ENCODE measurements around the gene DOK6.

Gene DOK6

DNA sequence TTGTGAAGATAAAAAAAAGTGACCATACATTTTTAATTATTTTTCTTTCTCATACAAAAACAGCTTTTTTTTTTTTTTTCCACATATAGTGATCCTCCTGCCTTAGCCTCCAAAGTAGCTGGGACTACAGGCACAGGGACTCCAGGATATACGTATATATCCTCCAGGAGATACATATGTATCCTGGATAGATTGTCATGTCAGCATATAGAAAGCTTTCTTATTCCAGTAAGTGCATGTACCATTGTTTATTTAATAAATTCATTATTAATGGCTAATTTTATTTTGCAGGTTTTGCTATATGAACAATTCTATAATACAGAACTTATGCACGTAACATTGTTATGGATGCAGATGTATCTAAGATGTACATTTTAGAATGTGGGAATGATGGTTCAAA lies 138.7 kb downstream of the DOK6 start:
- no peak overlapping the region for H3K4me3 ChIP-seq (ENCODE audit: low read depth, low read length)
- in situ Hi-C loops (cut with HindIII; ENCODE audit: low sequenced_read_pairs) = no loop called here
- no peak for DNase-seq (ENCODE audit: low read depth)
- TF ChIP-seq, protein P1, sequence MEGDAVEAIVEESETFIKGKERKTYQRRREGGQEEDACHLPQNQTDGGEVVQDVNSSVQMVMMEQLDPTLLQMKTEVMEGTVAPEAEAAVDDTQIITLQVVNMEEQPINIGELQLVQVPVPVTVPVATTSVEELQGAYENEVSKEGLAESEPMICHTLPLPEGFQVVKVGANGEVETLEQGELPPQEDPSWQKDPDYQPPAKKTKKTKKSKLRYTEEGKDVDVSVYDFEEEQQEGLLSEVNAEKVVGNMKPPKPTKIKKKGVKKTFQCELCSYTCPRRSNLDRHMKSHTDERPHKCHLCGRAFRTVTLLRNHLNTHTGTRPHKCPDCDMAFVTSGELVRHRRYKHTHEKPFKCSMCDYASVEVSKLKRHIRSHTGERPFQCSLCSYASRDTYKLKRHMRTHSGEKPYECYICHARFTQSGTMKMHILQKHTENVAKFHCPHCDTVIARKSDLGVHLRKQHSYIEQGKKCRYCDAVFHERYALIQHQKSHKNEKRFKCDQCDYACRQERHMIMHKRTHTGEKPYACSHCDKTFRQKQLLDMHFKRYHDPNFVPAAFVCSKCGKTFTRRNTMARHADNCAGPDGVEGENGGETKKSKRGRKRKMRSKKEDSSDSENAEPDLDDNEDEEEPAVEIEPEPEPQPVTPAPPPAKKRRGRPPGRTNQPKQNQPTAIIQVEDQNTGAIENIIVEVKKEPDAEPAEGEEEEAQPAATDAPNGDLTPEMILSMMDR (IDR thresholded peaks at IDR 0.05; ENCODE audit: low read depth, low read length, missing control alignments) = no peak

DNA sequence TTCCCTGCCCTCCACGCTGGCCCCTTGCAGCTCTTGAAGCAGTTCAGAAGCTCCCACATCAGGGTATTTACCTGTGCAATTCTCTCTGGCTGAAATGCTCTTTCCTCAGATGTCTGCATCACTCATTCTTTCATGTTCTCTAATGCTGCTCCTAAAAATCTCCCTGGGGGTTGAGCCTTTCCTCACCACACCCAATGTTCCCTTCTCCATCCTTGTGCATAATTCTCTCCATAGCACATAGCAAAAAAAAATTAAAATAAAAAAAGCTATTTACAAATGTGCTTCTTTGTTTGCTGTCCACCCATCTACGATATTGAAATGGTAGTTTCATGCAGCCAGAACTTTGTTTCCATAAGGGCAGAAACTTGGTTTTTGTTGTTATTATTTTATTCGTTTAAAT lies 155.5 kb downstream of the DOK6 start:
- in situ Hi-C loops (cut with HindIII; ENCODE audit: low sequenced_read_pairs) = no loop called here
- TF ChIP-seq, protein P1 (IDR thresholded peaks at IDR 0.05; ENCODE audit: low read depth, low read length, missing control alignments) = no peak
- no peak for DNase-seq (ENCODE audit: low read depth)
- no peak overlapping the region for H3K4me3 ChIP-seq (ENCODE audit: low read depth, low read length)

DNA sequence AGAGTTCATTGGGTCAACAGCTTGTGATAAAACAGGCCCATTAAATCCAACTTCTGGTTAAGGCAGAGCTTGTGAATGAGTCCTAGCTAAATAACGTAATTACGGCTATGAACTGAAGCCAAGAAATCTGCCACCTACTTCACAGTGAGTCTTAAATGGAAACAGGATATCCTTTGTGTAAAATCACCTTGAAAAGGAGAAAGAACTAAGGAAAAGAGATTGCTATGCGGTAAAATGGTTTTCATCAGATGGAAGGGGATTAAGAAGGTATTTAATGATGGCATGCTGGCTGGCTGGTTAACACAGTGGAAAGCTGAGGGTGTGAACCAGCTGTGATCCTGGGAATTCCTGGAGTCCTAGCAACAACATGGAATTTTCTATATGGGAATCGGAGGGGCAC lies 156.6 kb downstream of the DOK6 start:
- DNase-seq (ENCODE audit: low read depth) = no peak
- TF ChIP-seq, protein P1 (IDR thresholded peaks at IDR 0.05; ENCODE audit: low read depth, low read length, missing control alignments) = no peak
- in situ Hi-C loops (cut with HindIII; ENCODE audit: low sequenced_read_pairs) = no loop called here
- no peak overlapping the region for H3K4me3 ChIP-seq (ENCODE audit: low read depth, low read length)

DNA sequence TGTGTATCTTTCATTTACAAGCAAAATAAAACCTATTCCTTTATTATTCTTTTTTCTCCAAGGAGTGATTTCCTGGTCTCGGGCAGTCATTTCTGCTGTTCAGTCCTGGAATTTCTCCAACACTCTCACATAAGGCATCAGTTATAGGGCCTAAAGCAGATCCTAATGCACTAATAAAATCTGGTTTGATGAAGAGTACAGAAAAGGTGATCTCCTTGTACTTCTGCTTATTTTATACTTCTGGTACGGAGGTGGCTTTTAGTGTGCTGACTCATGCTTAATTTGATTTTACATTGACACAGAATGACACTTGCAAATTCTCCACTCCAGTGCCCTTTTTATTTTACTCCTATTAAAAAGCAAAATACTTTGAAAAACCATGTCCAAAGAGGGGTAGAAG lies 157.4 kb downstream of the DOK6 start:
- TF ChIP-seq, protein P1 (IDR thresholded peaks at IDR 0.05; ENCODE audit: low read depth, low read length, missing control alignments) = no peak
- no peak overlapping the region for H3K4me3 ChIP-seq (ENCODE audit: low read depth, low read length)
- in situ Hi-C loops (cut with HindIII; ENCODE audit: low sequenced_read_pairs) = no loop called here
- DNase-seq (ENCODE audit: low read depth) = no peak

DNA sequence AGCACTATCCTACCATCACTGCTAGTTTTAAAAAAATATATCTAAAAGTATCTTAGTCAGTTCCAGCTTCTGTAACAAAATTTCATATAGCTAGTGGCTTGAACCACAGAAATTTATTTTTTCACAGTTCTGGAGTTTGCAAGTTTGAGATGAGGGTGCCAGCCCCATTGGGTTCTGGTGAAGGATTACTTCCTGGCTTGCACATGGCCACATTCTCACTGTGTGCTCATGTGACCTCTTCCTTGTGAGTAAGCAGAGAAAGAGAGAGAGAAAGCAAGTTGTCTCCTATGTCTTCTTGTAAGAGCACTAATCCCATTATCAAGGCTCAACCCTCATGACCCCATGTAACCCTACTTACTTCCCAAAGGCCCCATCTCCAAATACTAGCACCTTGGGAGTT lies 158.9 kb downstream of the DOK6 start:
- in situ Hi-C loops (cut with HindIII; ENCODE audit: low sequenced_read_pairs) = no loop called here
- H3K4me3 ChIP-seq (ENCODE audit: low read depth, low read length) = no peak overlapping the region
- TF ChIP-seq, protein P1 (IDR thresholded peaks at IDR 0.05; ENCODE audit: low read depth, low read length, missing control alignments) = no peak
- no peak for DNase-seq (ENCODE audit: low read depth)

DNA sequence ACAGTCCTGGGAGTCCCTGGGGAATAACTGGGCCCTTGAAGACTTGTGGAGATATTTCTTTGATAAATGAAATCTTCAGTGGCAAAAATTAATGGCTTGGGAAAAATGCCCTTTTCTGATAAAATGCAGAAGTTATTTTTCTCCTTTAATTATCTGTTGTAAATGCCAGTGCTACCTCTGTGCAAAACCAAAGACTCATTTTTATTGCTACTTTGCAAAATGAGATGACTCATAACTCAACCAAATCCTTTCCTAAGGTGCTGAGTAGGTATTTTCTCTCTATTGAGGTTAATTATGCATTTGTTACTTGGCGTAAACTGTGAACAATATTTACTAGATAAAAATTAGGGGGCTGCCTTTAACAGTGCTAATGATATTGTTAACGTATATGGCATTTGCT lies 163.9 kb downstream of the DOK6 start:
- no peak overlapping the region for H3K4me3 ChIP-seq (ENCODE audit: low read depth, low read length)
- TF ChIP-seq, protein P1 (IDR thresholded peaks at IDR 0.05; ENCODE audit: low read depth, low read length, missing control alignments) = no peak
- DNase-seq (ENCODE audit: low read depth) = no peak
- in situ Hi-C loops (cut with HindIII; ENCODE audit: low sequenced_read_pairs) = no loop called here
